ENCODE data around the gene MAIP1.
"Not testable (repeated sequence)": the region's sequence is repeated elsewhere in the genome, so short reads cannot be mapped to it uniquely, and the experiment has no call there.

MAIP1 gene, protein sequence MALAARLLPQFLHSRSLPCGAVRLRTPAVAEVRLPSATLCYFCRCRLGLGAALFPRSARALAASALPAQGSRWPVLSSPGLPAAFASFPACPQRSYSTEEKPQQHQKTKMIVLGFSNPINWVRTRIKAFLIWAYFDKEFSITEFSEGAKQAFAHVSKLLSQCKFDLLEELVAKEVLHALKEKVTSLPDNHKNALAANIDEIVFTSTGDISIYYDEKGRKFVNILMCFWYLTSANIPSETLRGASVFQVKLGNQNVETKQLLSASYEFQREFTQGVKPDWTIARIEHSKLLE

DNA sequence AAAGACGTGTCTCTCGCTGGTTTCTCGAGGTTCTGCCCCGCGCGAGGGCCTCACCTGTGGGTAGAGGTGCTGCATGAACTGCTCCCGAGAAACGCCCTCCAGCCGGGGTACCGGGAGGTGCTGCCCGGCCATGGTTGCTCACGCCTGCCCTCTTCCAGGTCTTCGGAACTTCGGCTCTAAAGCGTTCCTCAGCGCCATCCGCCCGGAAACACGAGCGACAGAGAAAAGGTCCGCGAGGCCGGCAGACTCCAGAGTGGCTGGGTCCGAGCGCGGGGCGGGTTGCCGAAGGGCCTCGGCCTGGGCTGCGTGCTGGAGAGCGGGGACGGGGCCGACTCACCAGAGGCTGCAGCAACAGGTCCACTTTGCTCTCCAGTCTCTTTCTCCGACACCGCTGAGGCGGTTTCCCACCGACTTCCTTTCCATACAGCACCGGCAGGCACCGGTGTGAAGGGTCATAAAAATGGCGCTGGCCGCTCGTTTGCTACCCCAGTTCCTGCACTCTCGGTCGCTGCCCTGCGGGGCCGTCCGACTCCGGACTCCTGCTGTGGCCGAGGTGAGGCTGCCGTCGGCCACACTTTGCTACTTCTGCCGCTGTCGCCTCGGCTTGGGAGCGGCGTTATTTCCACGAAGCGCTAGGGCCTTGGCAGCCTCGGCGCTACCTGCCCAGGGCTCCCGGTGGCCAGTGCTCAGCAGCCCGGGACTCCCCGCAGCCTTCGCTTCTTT is at the start of gene MAIP1, which contains the start of gene TYW5:
Gene MAIP1 (plus strand): TSS at position 244 of the 723 bp plus-strand sequence. CDS start 217 bp downstream, at position 461.
Gene TYW5 (minus strand): TSS at position 153 of the 723 bp plus-strand sequence. CDS start 21 bp downstream, at position 132.
- H3K27me3 Mint-ChIP-seq = no peaks in the 10 kb centered on the region

DNA sequence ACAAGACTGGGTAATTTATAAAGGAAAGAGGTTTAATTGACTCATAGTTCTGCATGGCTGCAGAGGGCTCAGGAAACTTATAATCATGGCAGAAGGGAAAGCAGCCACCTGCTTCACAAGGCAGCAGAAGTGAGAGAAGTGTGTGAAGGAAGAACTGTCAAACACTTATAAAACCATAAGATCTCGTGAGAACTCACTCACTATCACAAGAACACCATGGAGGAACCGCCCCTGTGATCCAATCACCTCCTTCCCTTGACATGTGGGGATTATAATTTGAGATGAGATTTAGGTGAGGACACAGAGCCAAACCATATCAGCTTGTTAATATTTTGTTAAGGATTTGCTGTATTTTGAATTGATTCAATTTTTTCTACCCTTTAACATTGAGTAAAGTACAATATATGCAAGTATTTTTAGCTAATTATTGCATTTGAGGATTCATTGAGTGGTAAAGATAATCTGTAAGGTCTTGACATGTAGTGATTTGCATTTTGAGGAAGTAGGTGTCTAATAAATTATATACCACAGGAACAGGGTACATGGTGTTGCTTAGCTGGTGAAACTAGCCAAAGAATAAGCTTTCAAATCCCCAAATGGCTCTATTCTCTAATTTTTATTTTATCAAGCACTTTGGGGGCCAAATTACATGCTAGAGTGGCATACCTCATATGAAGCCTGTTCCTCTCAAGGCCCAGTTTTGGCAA is 48.2 kb upstream of the MAIP1 start:
- DNase-seq (no peak), ATAC-seq (no peak)
- Mint-ChIP-seq H3K9me3 (no peaks in the 10 kb centered on the region), H3K4me3 (no peak overlapping the region), H3K27me3 (peaks cover 8% of the 10 kb centered on the region), H3K4me1 (peaks cover 10% of the 10 kb centered on the region), H3K27ac (no peak overlapping the region)

More for the DNA sequence above, at the start of gene MAIP1, which contains the start of gene TYW5:
- ATAC-seq (peak; percentile 92), DNase-seq (peak; percentile 83 to 85)
- Mint-ChIP-seq H3K4me1 (peaks cover 51% of the 10 kb centered on the region), H3K27ac (peak within 1 kb of the TSS; percentile 97 to 99), H3K4me3 (peak within 1 kb of the TSS; percentile 99 to 100), H3K9me3 (no peaks in the 10 kb centered on the region)

DNA sequence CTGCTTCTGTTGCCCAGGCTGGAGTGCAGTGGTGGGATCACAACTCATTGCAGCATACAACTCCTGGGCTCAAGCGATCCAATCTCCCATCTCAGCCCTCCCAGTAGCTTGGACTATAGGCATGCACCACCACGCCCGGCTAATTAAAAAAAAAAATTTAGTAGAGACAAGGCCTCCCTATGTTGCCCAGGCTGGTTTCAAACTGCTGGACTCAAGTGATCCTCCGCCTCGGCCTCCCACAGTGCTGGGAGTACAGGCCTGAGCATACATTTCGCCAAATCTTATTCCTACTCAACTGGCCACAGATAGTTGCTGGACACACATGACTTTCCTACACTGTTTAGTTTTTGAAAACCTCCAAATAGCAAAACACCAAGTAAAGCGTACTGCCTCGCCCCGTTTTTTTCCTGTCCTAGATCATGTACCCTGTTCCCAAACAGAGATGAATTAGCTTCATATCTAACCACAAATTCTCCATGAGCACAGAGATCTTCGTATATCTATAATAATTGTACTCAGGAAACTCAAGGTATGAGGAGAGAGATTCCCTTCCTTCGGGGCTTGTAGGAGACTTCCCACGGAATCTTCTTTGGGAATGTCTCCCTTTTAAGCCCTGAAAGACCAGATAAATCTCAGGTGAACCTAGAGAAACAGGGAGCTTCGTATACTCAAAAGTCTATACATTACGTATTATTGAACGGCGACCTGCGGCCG is 44.9 kb upstream of the MAIP1 start:
- DNase-seq (no peak), ATAC-seq (no peak)
- peak overlapping the region; percentile 80 to 97 for H3K27ac Mint-ChIP-seq
- peaks cover 6% of the 10 kb centered on the region for H3K27me3 Mint-ChIP-seq
- peak overlapping the region; percentile 90 to 95 for H3K4me3 Mint-ChIP-seq
- H3K4me1 Mint-ChIP-seq = peaks cover 25% of the 10 kb centered on the region
- no peaks in the 10 kb centered on the region for H3K9me3 Mint-ChIP-seq

DNA sequence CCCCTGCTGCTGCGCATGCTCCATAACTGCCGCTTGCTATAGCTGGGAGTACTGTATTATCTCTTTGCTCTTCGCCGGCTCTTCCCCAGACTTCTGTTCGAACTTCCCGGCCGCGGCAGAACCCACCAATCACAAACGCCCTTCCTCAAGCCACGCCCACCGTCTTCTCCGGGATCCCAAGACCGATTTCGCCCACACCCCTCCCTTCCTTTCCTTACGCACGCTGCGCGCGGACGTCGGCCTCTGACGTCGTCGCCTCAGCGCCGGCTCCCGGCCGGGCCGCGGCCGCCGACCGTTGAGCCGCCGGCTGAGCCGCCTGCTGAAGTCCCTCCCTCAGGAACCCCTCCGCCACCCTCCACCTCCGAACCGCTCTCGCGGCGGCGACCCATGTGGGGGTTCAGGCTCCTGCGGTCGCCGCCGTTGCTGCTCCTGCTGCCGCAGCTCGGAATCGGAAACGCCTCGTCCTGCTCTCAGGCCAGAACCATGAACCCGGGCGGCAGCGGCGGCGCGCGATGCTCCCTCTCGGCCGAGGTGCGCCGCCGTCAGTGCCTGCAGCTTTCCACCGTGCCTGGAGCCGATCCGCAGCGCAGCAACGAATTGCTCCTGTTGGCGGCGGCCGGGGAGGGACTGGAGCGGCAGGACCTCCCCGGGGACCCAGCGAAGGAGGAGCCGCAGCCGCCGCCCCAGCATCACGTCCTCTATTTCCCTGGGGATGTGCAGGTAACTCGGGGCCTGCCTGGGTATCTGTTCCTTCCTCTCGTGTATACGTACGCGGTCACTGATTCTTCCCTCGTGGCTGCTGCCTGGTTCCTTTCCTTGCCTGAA is 44.1 kb upstream of the MAIP1 start, which contains the start of gene C2orf69:
Gene C2orf69 (plus strand): TSS at position 242 of the 825 bp plus-strand sequence. CDS start 146 bp downstream, at position 388.
- peak within 1 kb of the TSS; percentile 92 to 97 for H3K27ac Mint-ChIP-seq
- ATAC-seq = peak; percentile 92

DNA sequence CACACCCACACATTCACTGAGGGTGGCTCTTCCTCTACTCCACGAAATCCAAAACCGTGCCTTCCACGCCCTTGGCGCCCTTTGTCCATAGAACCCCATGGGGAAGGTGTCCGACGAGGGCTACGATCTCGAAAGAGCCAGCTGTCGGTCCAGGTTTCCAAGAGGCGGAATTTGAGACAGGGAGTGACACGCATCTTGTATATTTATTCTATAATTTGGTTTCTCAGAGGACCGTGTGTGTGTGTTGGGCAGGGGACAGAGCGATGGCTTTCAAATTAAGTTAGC is 43.6 kb upstream of the MAIP1 start:
- Mint-ChIP-seq H3K4me1 (peaks cover 25% of the 10 kb centered on the region), H3K27me3 (no peaks in the 10 kb centered on the region), H3K4me3 (peak overlapping the region; percentile 90 to 95), H3K9me3 (peaks cover 0 to 2% of the 10 kb centered on the region in 2 donors), H3K27ac (peak overlapping the region; percentile 92 to 97)
- no peak for ATAC-seq
- no peak for DNase-seq

More for the DNA sequence above, 44.1 kb upstream of the MAIP1 start, which contains the start of gene C2orf69:
- H3K4me1 Mint-ChIP-seq = peaks cover 25% of the 10 kb centered on the region
- DNase-seq = peak; percentile 84 to 91
- H3K9me3 Mint-ChIP-seq = no peaks in the 10 kb centered on the region
- no peaks in the 10 kb centered on the region for H3K27me3 Mint-ChIP-seq
- peak within 1 kb of the TSS; percentile 90 to 95 for H3K4me3 Mint-ChIP-seq

DNA sequence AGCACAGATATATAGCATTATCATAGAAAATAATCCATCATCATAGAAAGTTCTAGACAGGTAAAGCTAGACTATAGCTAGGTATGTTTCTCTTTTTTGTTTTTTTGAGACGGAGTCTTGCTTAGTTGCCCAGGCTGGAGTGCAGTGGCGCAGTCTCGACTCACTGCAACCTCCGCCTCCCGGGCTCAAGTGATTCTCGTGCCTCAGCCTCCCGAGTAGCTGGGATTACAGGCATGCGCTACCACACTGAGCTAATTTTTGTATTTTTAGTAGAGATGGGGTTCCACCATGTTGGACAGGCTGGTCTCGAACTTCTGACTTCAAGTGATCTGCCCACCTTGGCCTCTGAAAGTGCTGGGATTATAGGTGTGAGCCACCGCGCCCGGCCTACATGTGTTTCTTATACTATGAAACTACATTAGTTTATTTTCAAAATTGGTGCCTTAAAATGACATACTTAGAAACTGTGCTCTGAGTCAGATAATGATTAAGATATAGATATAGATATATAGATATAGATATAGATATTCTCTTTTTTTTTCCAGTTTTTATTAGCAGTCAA is 42.7 kb upstream of the MAIP1 start:
- H3K27me3 Mint-ChIP-seq, ATAC-seq, DNase-seq: not testable (repeated sequence)
- H3K27ac Mint-ChIP-seq = peak overlapping the region in 1 of 2 donors; percentile 52
- H3K9me3 Mint-ChIP-seq = peaks cover 0 to 10% of the 10 kb centered on the region in 2 donors
- peaks cover 25% of the 10 kb centered on the region for H3K4me1 Mint-ChIP-seq
- H3K4me3 Mint-ChIP-seq = peak overlapping the region; percentile 72 to 95

DNA sequence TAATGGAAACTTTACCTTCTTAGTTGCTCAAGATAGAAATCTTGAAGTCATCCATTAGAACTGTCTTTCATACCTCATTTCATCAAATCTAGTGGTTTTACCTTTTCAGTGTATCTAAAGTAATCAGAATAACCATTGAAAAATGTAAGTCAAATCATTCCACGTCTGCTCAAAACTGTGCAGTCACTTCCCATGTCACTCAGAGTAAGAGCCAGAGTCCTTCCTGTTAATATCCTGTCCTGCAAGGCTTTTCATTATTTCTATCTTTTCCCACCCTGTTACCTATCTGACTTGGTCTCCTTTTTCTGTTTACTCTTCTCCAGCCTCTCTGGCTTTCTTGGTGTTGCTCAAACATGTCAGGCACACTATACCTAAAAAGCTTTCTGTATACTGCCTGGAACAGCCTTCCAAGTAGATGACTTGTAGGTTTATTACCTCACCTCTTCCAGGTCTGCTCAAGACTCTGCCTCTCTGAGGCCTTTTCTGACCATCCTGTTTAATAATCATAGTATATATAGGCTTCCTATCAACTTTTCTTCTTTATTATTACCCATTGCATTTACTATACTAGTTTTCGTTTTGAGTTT is 40.9 kb upstream of the MAIP1 start:
- no peak for DNase-seq
- Mint-ChIP-seq H3K27me3 (no peaks in the 10 kb centered on the region), H3K4me3 (peak overlapping the region; percentile 21 to 47), H3K9me3 (peaks cover 0 to 12% of the 10 kb centered on the region in 2 donors), H3K4me1 (peaks cover 25% of the 10 kb centered on the region), H3K27ac (peak overlapping the region in 1 of 2 donors; percentile 0)
- ATAC-seq = no peak

DNA sequence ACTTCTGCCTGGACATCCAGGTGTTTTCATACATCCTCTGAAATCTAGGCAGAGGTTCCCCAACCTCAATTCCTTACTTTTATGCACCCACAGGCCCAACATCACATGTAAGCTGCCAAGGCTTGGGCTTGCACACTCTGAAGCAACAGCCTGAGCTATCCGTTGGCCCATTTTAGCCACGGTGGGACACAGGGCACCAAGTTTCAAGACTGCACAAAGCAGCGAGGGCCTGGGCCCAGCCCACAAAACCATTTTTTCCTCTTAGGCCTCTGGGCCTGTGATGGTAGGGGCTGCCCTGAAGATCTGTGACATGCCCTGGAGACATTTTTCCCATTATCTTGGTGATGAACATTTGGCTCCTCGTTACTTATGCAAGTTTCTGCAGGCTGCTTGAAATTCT is 38.4 kb upstream of the MAIP1 start:
- DNase-seq (no peak), ATAC-seq (no peak)
- Mint-ChIP-seq H3K27ac (no peak overlapping the region), H3K9me3 (peaks cover 0 to 12% of the 10 kb centered on the region in 2 donors), H3K4me1 (peaks cover 15% of the 10 kb centered on the region), H3K4me3 (no peak overlapping the region), H3K27me3 (no peaks in the 10 kb centered on the region)

DNA sequence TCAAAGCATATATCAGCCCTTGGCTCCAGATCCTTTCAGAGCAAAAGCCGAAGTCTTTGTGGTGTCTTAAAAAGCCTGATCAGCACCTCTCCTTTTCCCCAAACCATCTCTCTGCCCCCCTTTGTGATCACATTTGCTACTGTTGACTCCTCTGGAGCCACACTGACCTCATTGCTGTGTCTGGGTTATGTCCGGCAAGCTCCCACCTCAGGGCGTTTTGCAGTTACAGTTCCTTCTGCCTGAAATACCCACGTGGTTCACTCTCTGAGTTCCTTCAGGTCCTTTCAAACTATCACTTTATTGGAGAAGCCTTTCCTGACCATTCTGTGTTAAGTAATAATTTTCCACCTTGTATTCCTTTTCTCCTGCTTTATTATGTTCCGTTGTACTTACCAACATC is 32.5 kb upstream of the MAIP1 start:
- ATAC-seq (no peak), DNase-seq (no peak)
- Mint-ChIP-seq H3K9me3 (no peaks in the 10 kb centered on the region), H3K27ac (no peak overlapping the region), H3K4me3 (no peak overlapping the region), H3K27me3 (no peaks in the 10 kb centered on the region), H3K4me1 (peaks cover 17% of the 10 kb centered on the region)

DNA sequence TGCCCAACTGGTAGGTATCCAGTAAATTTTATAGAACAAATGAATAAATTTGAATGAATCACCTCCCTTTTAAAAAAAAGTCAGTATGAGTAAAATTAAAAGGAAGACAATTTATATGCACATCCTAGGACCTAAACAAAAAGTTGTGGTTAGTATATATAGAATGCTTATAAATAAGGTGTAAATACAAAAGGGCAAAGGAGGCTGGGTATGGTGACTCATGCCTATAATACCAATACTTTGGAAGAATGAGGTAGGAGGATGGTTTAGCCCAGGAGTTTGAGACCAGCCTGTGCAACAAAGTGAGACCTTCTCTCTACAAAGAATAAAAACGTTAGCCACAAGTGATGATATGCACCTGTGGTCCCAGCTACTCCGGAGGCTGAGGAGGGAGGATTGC is 31.5 kb upstream of the MAIP1 start:
- Mint-ChIP-seq H3K9me3 (no peaks in the 10 kb centered on the region), H3K27ac (peak overlapping the region in 1 of 2 donors; percentile 44), H3K4me1 (peaks cover 17% of the 10 kb centered on the region), H3K27me3 (no peaks in the 10 kb centered on the region), H3K4me3 (no peak overlapping the region)
- DNase-seq (no peak), ATAC-seq (no peak)

DNA sequence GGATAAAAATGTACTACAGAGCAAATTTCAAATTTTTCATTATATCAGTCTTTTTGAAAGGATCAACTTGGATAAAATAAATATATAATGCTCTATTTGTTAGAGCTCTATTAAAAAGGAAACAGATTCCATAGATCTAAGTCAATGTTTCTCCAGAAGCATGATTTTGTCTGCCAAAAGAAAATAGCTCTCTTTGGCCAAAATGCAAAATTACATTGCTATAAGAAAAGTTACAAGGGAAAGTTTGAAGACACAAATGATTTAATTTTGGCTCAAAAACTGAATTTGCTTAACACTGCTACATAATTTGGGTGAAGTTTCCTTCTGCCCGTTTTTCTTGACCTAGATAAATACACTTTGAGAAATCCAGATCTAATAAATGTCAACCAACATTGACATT is 28.6 kb upstream of the MAIP1 start:
- peaks cover 17% of the 10 kb centered on the region for H3K4me1 Mint-ChIP-seq
- no peaks in the 10 kb centered on the region for H3K9me3 Mint-ChIP-seq
- ATAC-seq = no peak
- no peak for DNase-seq
- H3K27me3 Mint-ChIP-seq = no peaks in the 10 kb centered on the region
- H3K4me3 Mint-ChIP-seq = no peak overlapping the region
- H3K27ac Mint-ChIP-seq = no peak overlapping the region

DNA sequence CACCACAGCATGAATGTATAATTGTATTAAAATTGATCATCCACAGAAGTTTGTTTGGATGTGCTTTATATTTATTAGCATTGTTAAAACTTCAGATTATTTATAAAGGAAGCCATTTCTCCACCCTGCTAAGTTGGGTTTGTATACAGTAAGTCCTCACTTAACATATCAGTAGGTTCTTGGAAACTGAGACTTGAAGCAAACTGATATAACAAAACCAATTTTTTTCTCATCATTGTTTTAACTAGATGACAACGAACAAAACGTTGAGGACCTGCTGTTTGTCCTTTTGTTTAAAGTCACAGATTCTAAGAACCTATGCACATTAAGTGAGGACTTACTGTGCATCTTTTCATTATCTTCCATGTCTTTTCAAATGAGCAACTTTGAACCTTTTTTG is 27.2 kb upstream of the MAIP1 start:
- Mint-ChIP-seq H3K4me1 (peaks cover 10% of the 10 kb centered on the region), H3K4me3 (no peak overlapping the region), H3K27ac (no peak overlapping the region), H3K27me3 (no peaks in the 10 kb centered on the region), H3K9me3 (no peaks in the 10 kb centered on the region)
- no peak for DNase-seq
- ATAC-seq = no peak

DNA sequence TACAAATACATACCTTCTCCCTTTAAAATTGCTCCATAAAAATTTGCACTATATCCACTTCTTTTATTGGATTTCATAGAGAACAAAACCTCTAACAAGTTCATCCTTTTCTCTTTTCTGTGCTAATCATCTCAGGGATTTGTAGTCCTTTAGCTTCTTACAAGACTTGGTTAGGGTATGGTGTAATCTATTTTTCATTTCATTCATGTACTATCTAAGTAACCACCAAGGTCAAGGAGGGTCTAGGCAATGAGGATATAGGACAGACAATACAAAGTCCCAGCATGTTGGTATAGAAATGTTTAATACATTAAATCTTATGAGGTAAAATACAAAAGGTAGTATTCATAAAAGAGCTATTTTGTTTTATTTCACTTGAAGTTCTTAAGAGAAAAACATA is 26.8 kb upstream of the MAIP1 start:
- no peak for ATAC-seq
- DNase-seq = no peak
- no peak overlapping the region for H3K4me3 Mint-ChIP-seq
- H3K27me3 Mint-ChIP-seq = no peaks in the 10 kb centered on the region
- no peaks in the 10 kb centered on the region for H3K9me3 Mint-ChIP-seq
- peak overlapping the region in 1 of 2 donors; percentile 28 for H3K27ac Mint-ChIP-seq
- peaks cover 8% of the 10 kb centered on the region for H3K4me1 Mint-ChIP-seq

DNA sequence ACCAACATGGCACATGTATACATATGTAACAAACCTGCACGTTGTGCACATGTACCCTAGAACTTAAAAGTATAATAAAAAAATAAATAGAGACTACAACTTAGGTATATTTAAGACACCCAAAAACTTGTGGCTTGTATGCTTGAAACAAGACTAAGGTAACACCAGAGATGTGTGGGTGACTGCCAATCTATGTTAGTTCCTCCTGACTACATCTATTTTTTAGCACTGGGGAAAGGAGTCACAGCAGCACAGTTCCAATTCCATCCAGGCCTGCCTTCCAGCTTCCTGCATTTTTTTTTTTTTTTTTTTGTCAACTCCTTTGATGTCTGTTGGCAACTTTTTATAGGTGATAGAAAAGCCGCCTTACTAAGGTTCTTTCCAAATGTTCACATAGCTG is 26.1 kb upstream of the MAIP1 start:
- ATAC-seq (no peak), DNase-seq (no peak)
- no peaks in the 10 kb centered on the region for H3K9me3 Mint-ChIP-seq
- peaks cover 2% of the 10 kb centered on the region for H3K4me1 Mint-ChIP-seq
- H3K27me3 Mint-ChIP-seq = no peaks in the 10 kb centered on the region
- H3K4me3 Mint-ChIP-seq = no peak overlapping the region
- no peak overlapping the region for H3K27ac Mint-ChIP-seq
